HS-5 (cell line): Measurements from ENCODE around the gene MYOG.

Experiments
- DNase-seq: peaks from one replicate; pipeline ENCODE4 v3.0.0-alpha.2; 2012; ENCODE audit warnings: low read depth

The MYOG gene

GRCh38 chr1:203090421-203091198 lies 4.8 kb upstream of the MYOG start:
- no peak for DNase-seq

DNA sequence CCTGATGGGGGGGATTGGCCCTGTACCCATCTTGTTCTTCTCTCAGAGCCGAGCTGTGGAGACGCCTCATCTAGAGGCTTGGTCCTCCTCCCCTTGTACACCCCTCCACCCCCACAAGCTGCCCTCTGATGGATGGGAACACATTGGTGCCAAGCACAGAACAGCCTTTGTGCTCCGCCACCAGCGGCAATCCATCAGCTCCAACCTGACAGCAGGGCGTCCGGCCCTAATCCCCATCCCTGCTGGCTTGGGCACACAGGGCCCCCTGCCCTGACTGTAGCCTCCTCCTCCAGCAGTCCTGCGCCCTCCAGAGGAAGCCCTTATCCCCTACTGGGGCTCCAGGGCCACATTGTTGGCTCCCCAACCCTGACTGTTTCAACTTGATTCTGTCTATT lies 3.8 kb upstream of the MYOG start:
- no peak for DNase-seq

GRCh38 chr1:203089001-203089650 lies 3.3 kb upstream of the MYOG start:
- no peak for DNase-seq

GRCh38 chr1:203088441-203088840 lies 2.6 kb upstream of the MYOG start:
- no peak for DNase-seq

DNA sequence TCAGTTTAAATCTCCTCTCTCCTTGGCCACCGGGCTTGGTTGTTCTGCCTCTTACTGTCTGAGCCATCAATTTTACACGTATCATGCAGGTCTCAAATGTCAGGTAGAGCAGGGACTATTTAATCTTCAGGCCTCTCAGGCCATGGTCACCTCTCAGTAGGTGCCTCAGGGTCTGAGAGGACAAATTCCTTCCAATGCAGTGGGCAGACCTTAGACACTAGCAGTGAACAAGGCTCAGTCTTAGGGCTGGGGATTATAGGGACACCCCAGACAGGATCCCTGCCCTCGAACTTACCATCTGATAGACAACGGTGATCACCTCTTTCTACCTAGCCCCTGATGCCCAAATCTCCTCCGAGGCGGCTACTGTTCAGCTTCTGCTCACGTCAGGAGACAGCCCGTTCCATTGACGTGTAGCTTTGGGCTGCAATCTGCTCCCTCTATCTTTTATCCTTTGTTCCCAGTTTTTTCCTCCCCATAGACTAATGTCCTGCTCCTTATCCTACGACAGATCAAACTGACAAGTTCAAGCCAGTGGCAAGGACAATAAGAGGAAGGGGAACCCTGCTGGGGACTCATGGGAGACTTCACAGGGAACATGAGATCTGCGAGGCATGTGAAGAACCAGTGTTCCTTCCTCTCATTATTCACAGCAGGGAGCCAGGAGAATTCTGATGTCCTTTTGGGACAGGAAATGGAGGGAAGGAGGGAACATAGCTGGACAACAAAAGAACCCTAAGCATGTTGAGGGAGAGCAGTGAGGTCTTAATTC lies 1.4 kb upstream of the MYOG start:
- no peak for DNase-seq

- DNase-seq = no peak
These were observed 954 bp downstream of the MYOG start for GRCh38 chr1:203084588-203085527.

- no peak for DNase-seq
These were observed 2.3 kb downstream of the MYOG start for GRCh38 chr1:203083463-203083921.

GRCh38 chr1:203082571-203083462 lies 3.0 kb downstream of the MYOG start:
- no peak for DNase-seq

- no peak for DNase-seq
These were observed 3.6 kb downstream of the MYOG start for GRCh38 chr1:203082231-203082505.

- no peak for DNase-seq
These were observed 4.2 kb downstream of the MYOG start for GRCh38 chr1:203081465-203082230.

GRCh38 chr1:203080456-203080855 lies 5.4 kb downstream of the MYOG start:
- DNase-seq = no peak

- no peak for DNase-seq
These were observed 7.3 kb downstream of the MYOG start for GRCh38 chr1:203078478-203078877.

DNA sequence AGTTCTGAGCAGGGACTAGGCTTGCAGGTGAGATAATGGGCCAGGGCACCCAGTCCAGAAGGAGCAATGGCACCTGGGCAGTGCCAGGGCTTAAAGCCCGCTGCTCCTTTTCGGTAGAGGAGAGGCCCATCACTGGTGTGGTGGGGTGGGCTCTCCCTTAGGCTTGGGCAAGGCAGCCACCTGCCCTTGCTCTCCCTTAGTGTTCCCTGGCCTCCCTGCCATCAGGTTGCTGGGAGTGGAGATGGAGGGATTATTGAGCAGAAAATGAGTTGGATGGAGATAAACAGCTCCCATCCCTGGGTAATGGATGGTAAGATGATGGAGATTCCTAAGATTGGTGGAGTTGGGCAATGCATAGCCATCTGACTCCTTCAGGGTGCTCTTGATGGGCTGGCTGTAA lies 7.9 kb downstream of the MYOG start:
- no peak for DNase-seq

- no peak for DNase-seq
These were observed 8.4 kb downstream of the MYOG start for GRCh38 chr1:203077367-203077766.

DNA sequence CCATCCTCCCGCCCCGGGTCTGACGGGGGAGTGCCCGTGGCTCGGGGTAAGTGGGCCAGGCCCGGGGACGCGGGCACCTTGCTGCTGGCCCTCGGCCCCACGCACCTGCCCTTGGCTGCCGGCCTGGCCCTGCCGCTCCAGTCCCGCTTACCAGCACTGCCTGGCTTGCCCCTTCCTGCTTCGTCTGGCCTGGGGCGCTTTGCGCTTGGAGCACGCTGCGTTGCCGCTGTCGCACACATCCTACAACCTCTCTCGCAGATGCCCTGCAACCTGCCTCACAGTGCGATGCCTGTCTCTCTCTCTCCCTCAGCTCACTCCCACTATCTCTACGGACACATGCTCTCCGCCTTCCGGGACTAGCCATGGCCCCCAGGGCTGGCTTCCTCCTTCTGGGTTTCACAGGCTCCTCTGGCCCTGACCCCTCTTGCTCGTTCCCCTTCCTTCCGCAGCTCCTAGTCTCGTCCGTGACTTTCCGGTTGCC lies 9.7 kb downstream of the MYOG start:
- DNase-seq = no peak

- no peak for DNase-seq
These were observed 10.4 kb downstream of the MYOG start for GRCh38 chr1:203075236-203076030.

DNA sequence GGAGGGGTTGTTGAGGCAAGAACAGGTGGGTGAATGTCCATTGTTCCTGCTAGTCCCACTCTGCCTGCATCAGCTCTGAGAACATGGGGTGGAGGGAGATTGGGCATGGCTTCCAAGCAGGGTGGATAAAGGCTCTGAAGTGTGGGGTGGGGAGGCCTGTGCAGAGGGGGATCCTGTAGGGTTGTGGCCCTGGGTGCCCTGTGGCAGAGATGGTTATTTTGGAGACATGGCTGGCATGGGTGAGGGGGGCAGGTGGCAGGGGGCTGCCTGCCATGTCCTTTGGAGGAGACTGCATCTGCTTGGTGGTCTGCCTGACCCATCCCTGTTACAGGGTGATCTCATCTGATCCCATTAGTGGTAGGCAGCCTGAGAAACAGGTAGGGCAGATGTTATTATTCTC lies 11.2 kb downstream of the MYOG start:
- no peak for DNase-seq

DNA sequence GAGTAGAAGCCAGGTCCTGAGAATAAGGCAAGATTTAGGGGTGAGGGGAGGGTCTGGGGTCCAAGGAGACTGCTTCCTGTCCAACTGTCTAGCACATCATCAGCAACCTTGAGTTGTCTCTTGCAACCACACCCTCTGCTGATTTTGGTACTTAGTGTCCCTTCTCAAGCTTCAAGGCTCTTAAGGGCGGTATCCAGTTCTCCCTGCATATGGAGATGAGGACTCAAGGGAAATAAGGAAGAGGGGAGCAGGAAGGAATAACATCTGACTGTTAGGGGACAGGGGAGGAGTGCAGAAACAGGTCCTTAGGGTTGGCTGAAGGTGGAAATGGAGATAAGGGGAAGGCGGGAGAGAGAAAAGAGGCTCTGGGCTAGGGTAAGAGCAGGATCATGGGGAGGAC lies 12.3 kb downstream of the MYOG start:
- no peak for DNase-seq

- DNase-seq = peak; percentile 29
These were observed 12.9 kb downstream of the MYOG start for GRCh38 chr1:203072911-203073310.
